ENCODE measurements around the gene SKIC2.
"Not testable (repeated sequence)": the region's sequence is repeated elsewhere in the genome, so short reads cannot be mapped to it uniquely, and the experiment has no call there.

Gene SKIC2

DNA sequence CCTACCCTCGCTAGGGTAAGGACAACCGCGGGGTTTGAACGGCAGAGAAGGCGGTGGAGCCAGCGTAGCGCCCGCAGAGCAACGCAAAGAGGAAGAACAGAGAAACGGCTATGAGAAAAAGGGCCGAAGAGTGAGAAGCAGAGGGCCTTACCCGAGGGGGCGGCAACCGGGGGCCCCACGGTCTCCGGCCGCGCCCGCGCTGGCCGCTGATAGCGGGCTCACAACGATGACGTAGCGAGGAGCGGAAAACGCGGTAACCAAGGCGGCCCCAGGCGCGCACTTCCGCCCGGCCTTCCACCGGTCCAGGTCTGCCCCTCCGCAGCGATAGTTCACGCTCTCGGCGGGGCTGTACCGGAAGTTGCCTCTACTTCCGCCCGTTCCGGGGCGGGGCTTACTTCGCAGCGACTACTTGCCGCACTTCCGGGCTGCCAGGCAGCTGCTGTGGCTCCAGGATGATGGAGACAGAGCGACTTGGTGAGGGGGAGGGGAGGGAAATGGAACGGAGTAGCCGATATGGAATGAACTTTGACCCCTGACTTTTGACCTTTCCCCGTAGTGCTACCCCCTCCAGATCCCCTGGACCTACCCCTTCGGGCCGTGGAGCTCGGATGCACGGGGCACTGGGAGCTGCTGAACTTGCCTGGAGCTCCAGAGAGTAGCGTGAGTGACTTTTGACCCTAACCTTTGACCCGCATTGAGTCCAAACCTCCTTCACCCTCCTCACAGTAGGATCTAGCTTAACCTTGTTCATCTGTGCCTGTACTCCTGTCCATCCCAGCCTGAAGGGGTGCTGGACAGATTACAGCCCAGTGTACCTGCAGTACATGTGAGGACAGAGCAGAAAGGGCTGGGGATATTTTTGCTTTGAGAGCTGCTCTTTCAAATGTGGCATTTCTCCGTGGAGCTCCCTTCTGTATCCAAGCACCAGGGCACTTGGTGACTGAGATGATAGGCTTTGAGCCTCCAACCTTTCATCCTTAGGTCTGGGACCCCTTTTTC, at the start of gene SKIC2, which contains the start of gene NELFE:
Gene SKIC2, plus strand, starts transcription at position 435 of the 999 bp plus-strand sequence. Its CDS starts 18 bp downstream, at position 453.
Gene NELFE, minus strand, starts transcription at position 231 of the 999 bp plus-strand sequence. CDS start 525 bp downstream, outside the sequence.
- peak; percentile 98 for DNase-seq (ENCODE audit: low spot score)

DNA sequence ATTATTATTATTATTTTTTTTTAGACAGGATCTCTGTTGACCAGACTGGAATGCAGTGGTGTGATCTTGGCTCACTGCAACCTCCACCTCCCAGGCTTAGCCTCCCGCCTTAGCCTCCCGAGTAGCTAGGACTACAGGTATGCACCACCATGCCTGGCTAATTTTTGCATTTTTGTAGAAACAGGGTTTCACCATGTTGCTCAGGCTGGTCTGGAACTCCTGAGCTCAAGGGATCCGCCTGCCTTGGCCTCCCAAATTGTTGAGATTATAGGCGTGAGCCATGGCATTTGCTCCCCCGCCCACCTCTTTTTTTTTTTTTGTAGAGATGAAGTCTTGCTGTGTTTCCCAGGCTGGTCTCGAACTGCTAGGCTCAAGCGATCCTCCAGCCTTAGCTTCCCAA, 49.7 kb upstream of the SKIC2 start:
- DNase-seq (ENCODE audit: low spot score), result not testable (repeated sequence)

DNA sequence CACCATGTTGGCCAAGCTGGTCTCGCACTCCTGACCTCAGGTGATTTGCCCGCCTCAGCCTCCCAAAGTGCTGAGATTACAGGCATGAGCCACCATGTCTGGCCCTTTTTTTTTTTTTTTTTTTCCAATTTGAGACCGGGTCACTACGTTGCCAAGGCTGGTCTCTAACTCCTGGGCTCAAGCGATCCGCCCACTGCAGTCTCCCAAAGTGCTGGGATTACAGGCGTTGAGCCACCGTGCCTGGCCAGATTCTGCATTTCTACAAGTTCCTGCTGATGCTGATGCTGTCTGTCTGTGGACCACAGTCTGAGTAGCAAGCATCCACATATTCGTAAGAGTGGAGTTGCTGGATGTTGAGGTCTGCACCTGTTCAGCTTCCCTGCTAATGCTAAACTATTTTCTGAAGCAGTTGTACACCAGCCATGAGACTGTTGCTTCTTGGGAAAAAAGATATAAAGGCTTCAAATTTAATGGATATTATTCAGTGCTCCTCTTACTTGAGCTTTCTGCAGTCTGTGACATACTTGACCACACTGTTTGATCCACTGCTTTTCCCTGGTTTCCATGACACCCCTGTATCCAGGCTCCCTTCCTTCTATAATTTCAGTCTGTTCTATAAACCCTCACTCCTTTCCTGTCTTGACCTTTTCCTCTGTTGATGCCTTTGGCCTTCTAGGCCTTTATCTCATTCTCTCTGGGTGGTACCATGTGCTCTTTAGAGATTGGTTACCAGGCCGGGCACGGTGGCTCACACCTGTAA, 47.0 kb upstream of the SKIC2 start:
- no peak for DNase-seq (ENCODE audit: low spot score)

DNA sequence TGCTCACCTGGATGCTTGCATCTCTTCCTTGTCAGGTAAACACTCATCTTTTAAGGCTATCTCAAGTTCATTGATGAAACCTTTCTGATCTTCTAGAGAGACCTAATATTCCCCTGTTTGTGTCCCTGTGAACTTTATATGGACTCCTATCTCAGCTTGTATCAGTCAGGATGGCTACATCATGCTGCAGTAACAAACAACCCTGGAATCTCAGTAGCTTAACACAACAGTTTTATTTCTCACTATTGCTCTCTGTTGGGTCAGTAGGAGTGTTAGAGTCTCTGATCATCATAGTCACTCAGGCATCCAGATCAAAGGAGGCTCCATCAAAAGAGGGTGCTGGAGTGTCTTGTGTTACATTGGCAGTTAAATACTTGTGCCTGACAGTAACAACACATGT, 43.6 kb upstream of the SKIC2 start:
- no peak for DNase-seq (ENCODE audit: low spot score)

DNA sequence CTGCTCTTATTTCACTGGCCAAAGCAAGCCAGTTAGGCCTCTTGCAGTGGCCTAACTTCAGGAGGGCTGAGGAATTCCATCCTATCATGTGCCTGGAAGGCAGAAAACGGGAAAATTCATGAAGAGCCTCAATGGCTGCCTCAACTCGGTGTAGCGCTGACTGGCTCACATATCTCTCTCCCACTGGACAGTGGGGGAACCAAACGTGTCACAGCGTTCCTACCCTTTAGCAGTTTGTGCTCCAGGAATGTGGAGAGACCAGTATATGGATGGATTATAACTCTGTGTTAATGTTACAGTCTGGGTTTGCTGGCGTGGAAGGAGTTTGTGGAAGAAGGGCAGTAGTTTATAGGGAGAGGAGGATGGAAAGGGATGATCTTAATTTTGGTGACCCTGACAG, 43.2 kb upstream of the SKIC2 start:
- DNase-seq (ENCODE audit: low spot score), result no peak

GRCh38 chr6:31918069-31918720, 40.8 kb upstream of the SKIC2 start:
- no peak for DNase-seq (ENCODE audit: low spot score)

DNA sequence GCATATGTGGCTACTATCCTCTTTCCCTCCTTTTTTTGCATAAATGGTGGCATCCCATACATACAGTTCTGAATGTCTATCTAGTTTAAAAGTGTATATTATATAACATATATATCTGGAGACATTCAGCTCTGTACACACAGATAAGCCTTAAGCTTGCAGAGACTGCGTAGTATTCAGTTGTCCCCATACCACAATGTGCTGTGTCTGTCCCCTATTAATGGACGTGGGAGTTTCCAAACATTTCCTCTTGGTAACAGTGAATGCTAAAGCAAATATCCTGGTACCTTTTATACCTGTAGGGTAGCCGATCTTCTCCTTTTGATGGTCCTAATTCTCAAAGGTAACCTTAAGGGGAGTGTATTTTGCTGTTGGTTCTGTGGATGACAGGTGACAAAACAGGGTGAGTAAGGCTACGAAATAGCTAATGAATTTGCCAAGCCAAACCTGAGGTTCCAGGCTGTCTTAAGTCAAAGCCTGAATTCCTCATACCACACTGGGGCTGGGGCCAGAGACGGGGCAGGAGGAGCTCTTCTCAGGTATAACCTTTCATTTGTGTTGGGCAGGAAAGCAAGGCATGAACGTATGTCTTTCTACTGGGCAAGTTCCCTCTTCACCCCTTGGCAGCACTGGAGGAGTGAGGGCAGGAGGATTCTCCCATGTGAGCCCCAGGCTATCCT, 39.2 kb upstream of the SKIC2 start:
- no peak for DNase-seq (ENCODE audit: low spot score)

- no peak for DNase-seq (ENCODE audit: low spot score)
These were observed 38.2 kb upstream of the SKIC2 start for GRCh38 chr6:31920811-31921210.

GRCh38 chr6:31922942-31923341, 36.0 kb upstream of the SKIC2 start:
- no peak for DNase-seq (ENCODE audit: low spot score)

GRCh38 chr6:31927242-31927862, 31.6 kb upstream of the SKIC2 start, which contains the start of gene C2:
Gene C2, plus strand, starts transcription at chr6:31927717. Its CDS starts 36 bp downstream, at chr6:31927753.
- no peak for DNase-seq (ENCODE audit: low spot score)

DNA sequence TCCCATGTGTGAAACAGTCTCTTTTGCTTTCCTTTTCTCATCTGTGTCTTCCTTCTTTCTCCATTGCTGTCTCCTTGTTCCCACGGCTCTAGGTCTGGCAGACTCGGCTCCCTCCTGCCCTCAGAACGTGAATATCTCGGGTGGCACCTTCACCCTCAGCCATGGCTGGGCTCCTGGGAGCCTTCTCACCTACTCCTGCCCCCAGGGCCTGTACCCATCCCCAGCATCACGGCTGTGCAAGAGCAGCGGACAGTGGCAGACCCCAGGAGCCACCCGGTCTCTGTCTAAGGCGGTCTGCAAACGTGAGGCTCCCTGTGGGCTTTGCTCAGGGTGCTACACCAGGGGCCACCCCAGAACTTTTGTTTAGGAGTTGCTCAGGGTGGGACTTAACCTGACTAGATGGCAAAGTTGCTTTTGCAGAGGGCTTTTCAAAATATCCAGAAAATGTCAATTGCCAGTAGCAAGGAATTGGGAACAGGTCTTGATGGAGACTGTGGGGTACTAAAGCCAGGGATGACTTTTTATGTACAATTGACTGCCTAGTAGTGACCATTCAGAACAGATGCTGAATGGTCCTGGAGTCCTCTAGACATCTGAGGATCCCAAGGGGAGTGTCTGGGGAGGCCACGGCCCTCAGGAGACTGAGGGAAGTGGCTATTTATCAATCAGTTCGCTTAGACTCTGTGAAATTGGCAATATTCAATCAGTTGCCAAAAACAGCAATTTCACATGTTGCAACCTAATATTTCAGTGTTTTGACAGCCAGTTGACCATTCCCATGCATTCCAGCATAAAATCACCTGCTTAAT, 30.9 kb upstream of the SKIC2 start:
- no peak for DNase-seq (ENCODE audit: low spot score)

- DNase-seq (ENCODE audit: low spot score), result no peak
These were observed 30.4 kb upstream of the SKIC2 start for GRCh38 chr6:31928672-31928939.

DNA sequence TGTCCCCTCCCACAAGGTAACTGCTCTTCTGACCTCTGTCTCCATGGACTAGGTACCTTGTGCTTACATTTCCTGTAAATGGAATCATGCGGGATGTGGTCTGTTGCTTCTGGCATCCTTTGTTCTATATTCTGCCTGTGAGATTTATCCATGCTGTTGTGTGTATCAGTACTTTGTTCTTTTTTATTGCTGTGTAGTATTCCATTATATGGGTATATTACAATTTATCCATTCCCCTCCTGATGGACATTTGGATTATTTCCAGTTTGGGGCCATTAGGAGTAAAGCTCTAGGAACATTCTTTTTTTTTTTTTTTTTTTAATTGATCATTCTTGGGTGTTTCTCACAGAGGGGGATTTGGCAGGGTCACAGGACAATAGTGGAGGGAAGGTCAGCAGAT, 28.0 kb upstream of the SKIC2 start:
- DNase-seq (ENCODE audit: low spot score), result no peak

- DNase-seq (ENCODE audit: low spot score), result not testable (repeated sequence)
These were observed 26.8 kb upstream of the SKIC2 start for GRCh38 chr6:31932137-31932536.

DNA sequence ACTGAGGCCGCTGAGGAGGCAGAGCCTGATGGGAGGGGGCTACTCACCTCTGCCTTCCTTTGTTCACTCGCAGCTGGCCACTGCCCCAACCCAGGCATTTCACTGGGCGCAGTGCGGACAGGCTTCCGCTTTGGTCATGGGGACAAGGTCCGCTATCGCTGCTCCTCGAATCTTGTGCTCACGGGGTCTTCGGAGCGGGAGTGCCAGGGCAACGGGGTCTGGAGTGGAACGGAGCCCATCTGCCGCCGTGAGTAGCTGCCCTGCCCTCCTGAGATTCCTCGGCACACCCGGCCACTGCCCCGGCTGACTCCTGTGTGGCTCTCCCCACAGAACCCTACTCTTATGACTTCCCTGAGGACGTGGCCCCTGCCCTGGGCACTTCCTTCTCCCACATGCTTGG, 25.4 kb upstream of the SKIC2 start:
- DNase-seq (ENCODE audit: low spot score), result no peak

- no peak for DNase-seq (ENCODE audit: low spot score)
These were observed 24.0 kb upstream of the SKIC2 start for GRCh38 chr6:31935021-31935420.

GRCh38 chr6:31935823-31936222, 23.2 kb upstream of the SKIC2 start:
- DNase-seq (ENCODE audit: low spot score), result no peak

- no peak for DNase-seq (ENCODE audit: low spot score)
These were observed 18.7 kb upstream of the SKIC2 start for GRCh38 chr6:31940256-31940664.

DNA sequence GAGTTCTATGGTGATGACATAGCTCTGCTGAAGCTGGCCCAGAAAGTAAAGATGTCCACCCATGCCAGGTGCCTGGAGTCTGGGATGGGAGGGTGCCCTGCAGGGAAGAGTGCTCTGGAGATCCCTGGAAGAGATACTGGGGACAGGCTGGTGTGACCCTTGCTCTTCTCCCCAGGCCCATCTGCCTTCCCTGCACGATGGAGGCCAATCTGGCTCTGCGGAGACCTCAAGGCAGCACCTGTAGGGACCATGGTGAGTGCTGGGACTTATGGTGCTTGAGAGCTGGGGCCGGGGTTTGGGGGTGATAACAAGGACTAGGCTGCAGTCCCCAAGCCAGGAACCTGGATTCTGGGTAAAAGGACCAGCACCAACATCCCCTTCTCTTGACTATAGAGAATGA, 15.2 kb upstream of the SKIC2 start:
- no peak for DNase-seq (ENCODE audit: low spot score)

DNA sequence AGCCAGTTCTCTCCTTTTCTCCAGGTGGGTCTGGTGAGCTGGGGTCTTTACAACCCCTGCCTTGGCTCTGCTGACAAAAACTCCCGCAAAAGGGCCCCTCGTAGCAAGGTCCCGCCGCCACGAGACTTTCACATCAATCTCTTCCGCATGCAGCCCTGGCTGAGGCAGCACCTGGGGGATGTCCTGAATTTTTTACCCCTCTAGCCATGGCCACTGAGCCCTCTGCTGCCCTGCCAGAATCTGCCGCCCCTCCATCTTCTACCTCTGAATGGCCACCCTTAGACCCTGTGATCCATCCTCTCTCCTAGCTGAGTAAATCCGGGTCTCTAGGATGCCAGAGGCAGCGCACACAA, 13.8 kb upstream of the SKIC2 start:
- no peak for DNase-seq (ENCODE audit: low spot score)
